NCI-H187 treated with DMSO at 0.1 percent for 48 hours (cell line): ENCODE results near the gene TPST1.
"Not testable (repeated sequence)": the region's sequence is repeated elsewhere in the genome, so short reads cannot be mapped to it uniquely, and the experiment has no call there.

Source experiments
- DNase-seq: peaks from one replicate; lab custom pipeline; 2025; lab: John Stamatoyannopoulos, UW

Gene TPST1

DNA sequence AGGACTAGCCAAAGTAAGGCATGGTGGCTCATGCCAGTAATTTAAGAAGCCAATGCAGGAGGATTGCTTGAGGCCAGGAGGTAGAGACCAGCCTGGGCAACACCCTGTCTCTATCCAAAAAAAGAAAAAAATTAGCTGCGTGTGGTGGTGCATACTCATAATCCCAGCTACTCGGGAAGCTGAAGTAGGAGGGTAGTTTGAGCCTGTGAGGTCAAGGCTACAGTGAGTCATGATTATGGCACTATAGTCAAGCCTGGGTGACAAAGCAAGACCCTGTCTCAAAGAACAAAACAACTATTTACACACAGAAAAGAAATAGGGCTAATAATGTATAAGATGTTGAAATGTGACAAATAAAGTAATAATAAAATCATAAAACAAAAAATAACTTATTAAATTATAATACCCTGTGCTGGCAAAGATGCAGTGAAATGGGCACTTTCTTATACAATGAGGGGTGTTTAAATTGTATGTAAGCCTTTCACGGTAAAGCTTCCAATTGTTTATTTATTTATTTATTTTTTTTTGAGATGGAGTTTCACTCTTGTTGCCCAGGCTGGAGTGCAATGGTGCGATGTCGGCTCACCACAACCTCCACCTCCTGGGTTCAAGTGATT, 175.2 kb downstream of the TPST1 start:
- DNase-seq, result no peak

- DNase-seq, result not testable (repeated sequence)
These were observed 177.2 kb downstream of the TPST1 start for GRCh38 chr7:66382182-66382923.

DNA sequence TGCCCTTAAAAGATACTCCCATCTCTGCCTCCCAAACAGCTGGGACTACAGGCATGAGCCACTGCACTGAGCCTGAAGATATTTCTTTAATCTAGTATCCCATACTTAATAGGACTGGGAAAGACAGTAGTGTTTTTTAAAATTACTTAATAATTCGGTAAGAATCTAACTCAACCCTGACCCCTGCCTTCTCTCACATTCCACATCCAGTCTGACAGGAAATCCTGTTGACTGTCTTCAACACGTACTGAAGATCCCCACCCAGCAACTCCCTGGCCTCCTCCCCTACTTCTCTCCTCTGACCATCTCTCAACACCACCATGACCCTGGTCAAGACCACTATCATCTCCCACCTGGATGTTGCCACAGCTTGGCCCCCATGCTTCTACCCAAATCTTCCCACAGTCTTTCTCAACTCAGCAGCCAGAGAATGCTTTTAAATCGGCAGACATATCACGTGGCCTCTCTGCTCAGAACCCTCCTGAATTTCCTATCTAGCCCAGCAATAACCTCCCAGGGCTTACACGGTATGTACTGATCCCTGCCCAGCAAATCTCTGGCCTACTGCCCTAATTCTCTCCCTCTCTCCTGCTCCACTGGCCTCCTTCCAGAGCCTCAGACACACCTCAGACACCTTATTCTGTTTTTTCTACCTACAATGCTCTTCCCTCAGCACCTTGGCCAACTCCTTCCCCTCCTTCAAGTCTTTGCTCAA, 180.2 kb downstream of the TPST1 start:
- DNase-seq, result not testable (repeated sequence)

- not testable (repeated sequence) for DNase-seq
These were observed 190.0 kb downstream of the TPST1 start for GRCh38 chr7:66395128-66395571.

GRCh38 chr7:66396052-66396451, 190.9 kb downstream of the TPST1 start:
- DNase-seq, result not testable (repeated sequence)

GRCh38 chr7:66398841-66399240, 193.7 kb downstream of the TPST1 start:
- not testable (repeated sequence) for DNase-seq

GRCh38 chr7:66399566-66399965, 194.4 kb downstream of the TPST1 start:
- no peak for DNase-seq

DNA sequence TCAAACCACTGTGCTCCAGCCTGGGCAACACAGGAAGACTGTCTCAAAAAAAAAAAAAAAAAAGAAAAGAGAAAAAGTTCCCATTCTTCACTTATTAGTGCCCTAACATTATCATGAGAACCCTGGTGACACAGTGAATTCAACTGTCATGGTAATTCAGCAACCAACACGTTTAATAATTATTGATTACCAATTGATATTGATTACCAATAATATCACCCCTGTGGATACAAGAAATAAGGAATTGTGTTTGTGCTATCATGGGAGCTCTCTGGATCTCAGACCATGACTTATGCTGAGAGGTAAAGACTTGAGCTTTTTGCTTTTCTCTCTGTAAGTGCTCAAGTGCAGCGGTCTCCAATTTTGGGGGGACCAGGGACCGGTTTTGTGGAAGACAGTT, 195.3 kb downstream of the TPST1 start:
- DNase-seq, result no peak

GRCh38 chr7:66401126-66401525, 196.0 kb downstream of the TPST1 start:
- not testable (repeated sequence) for DNase-seq

DNA sequence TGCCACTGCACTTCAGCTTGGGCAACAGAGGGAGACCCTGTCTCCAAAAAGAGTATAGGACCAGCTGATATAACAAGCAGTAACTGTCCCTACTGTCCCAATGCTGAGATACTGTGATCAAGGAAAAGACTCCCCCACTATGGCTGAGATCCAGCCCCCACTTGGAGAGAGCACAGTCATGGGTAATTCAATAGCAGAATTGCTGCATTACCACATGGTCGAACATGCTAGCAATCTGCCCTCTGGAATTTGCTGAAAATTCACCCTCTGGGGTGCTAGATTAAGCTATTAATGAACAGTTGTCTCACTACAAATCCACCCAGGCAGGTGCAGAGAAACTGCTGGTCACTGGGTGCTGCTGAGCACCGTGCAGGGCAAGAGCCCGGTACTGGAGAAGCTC, 196.8 kb downstream of the TPST1 start:
- not testable (repeated sequence) for DNase-seq

DNA sequence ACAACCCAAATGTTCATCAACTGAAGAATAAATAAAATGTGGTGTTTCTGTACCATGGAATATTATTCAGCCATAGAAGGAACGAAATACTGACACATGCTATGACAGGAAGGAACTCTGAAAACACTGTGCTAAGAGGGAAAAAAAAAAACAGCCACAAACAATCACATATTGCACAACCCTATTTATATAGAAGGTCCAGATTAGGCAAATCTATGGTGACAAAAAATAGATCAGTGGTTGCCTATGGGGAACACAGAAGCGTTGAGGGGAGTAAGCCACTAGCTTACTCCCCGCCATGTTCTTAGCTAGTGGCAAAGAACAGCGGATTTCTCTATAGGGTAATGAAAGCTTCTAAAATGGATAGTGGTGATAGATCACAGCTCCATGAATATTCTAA, 198.4 kb downstream of the TPST1 start:
- DNase-seq, result no peak

DNA sequence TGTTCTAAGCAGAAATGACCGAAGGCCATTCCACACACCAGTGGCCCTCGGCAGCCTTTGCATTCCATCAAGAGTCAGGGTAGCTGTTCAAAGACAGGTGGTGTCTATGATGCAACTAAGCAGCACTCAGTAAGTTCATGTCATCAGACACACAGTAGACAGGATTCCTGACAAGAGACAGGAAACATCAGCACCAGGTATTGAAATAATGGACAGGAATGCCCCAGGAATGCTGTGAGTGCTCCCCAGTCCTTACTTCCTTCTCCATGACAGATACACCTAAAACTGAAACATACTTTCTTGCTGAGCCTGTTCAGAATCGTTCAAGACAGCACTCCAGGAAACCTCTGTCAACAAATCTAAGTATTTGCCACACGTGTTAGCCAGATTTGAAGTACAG, 204.4 kb downstream of the TPST1 start:
- no peak for DNase-seq
